GM12878 (cell line): ENCODE data around the gene PLEKHS1. TPM values are rescaled to one million over a fixed set of nuclear protein-coding genes. Genes with fewer than 3 reads are reported as not detected.

Experiments
- ATAC-seq: fragments of 200-7000 bp; cut with Tn5 transposase; 3 replicates; pipeline ENCODE4 v1.9.1; 2020; ENCODE audit warnings: mild to moderate bottlenecking, moderate library complexity
- BruUV-seq: library from RNA; stranded (reverse); fragments of 400-500 nt; replicated peaks from 2 replicates; lab custom pipeline; 2021; lab: Mats Ljungman, UMichigan
- CTCF ChIA-PET: fragments of 300-600 bp; sonication (Branson Sonifier 250); formaldehyde crosslinking; extraction: SDS; loops from one replicate; lab custom pipeline; 2021; ENCODE audit warnings: inconsistent platforms; lab: Yijun Ruan, JAX
- POLR2A ChIA-PET: fragments of 350-600 bp; formaldehyde crosslinking; extraction: SDS; loops from one replicate; lab custom pipeline; 2021; ENCODE audit warnings: inconsistent platforms; lab: Charles Lee
- RAD21 ChIA-PET: fragments of 300-600 bp; sonication (Branson Sonifier 250); formaldehyde crosslinking; loops from one replicate; lab custom pipeline; 2023; ENCODE audit warnings: antibody characterized with exemption; ENCODE audit not compliant: unreplicated experiment; lab: Charles Lee
- SMC1A ChIA-PET: fragments of 300-600 bp; sonication (Branson Sonifier 250); formaldehyde crosslinking; loops from one replicate; lab custom pipeline; 2023; ENCODE audit not compliant: unreplicated experiment, uncharacterized antibody; lab: Charles Lee
- DNase-seq: peaks from one replicate; pipeline ENCODE4 v3.0.0-alpha.2; 2011; ENCODE audit warnings: low read depth, low spot score
- FAIRE-seq: peaks from 3 replicates; lab custom pipeline; 2011; peaks lifted over from hg19 to GRCh38; lab: Jason Lieb, UNC
- H2AFZ ChIP-seq: 2 replicates; pipeline ENCODE4 v1.6.0; 2011; ENCODE audit warnings: low read depth, low read length, control low read depth; ENCODE audit not compliant: control insufficient read depth
- H3K27ac ChIP-seq: 2 replicates; pipeline ENCODE4 v1.5.1; 2011; ENCODE audit warnings: control low read depth; ENCODE audit not compliant: control insufficient read depth, insufficient read depth
- H3K27me3 ChIP-seq, 2 experiments: replicated peaks in 1 of 2; 2 replicates each; pipeline versions ENCODE4 v1.6.0 to v1.6.1; 2011; ENCODE audit warnings: low read length in 1 of 2; ENCODE audit not compliant: control insufficient read depth in 2 of 2, insufficient read depth in 2 of 2
- H3K36me3 ChIP-seq, 2 experiments: 2 replicates each; pipeline ENCODE4 v1.5.1; 2011; ENCODE audit warnings: low read length in 1 of 2; ENCODE audit not compliant: control insufficient read depth in 2 of 2, insufficient read depth in 2 of 2
- H3K4me1 ChIP-seq: 2 replicates; pipeline ENCODE4 v1.6.1; 2011; ENCODE audit warnings: mild to moderate bottlenecking, low read length, moderate library complexity, mixed read lengths; ENCODE audit not compliant: control insufficient read depth, insufficient read depth
- H3K4me2 ChIP-seq: 2 replicates; pipeline ENCODE4 v1.6.0; 2011; ENCODE audit warnings: control low read depth; ENCODE audit not compliant: control insufficient read depth, insufficient read depth
- H3K4me3 ChIP-seq: fragments of 200-600 bp; sonication (generic); 2 replicates; pipeline ENCODE4 v1.5.1; 2016
- H3K79me2 ChIP-seq: 2 replicates; pipeline ENCODE4 v1.6.0; 2011; ENCODE audit warnings: low read length; ENCODE audit not compliant: control insufficient read depth, insufficient read depth
- H3K9ac ChIP-seq: 2 replicates; pipeline ENCODE4 v1.8.0; 2011; ENCODE audit warnings: low read length, control low read depth, mixed read lengths; ENCODE audit not compliant: control insufficient read depth, insufficient read depth
- H3K9me3 ChIP-seq: replicated peaks from 3 replicates; pipeline ENCODE4 v1.5.1; 2011; ENCODE audit warnings: mild to moderate bottlenecking, low read length; ENCODE audit not compliant: control insufficient read depth, insufficient read depth
- H4K20me1 ChIP-seq: 2 replicates; pipeline ENCODE4 v1.6.0; 2011; ENCODE audit not compliant: control insufficient read depth, insufficient read depth
- BCL11A ChIP-seq: IDR thresholded peaks from 2 replicates; pipeline ENCODE4 v1.6.1; 2011; ENCODE audit warnings: low read depth, low read length
- BRCA1 ChIP-seq: IDR thresholded peaks from 2 replicates; pipeline ENCODE4 v1.6.1; 2011; ENCODE audit warnings: low read depth, low read length, improper control_type of control experiment
- CHD4 ChIP-seq: fragments of 200-600 bp; sonication (generic); IDR thresholded peaks from 2 replicates; pipeline ENCODE4 v1.6.1; 2016; ENCODE audit warnings: mild to moderate bottlenecking
- GABPA ChIP-seq: IDR thresholded peaks from 2 replicates; pipeline ENCODE4 v1.6.1; 2014; ENCODE audit warnings: antibody characterized with exemption, low read depth, mild to moderate bottlenecking, inconsistent platforms
- GATAD2B ChIP-seq: fragments of 450-650 bp; conservative IDR thresholded peaks from 2 replicates; pipeline ENCODE4 v1.6.1; 2017; ENCODE audit warnings: low read depth, mild to moderate bottlenecking, moderate library complexity
- HCFC1 ChIP-seq: fragments of 150-350 bp; IDR thresholded peaks from 2 replicates; pipeline ENCODE4 v1.6.1; 2014; ENCODE audit warnings: low read length
- IKZF1 ChIP-seq: fragments of 450-650 bp; conservative IDR thresholded peaks from 2 replicates; pipeline ENCODE4 v1.6.1; 2017; ENCODE audit warnings: antibody characterized with exemption, mild to moderate bottlenecking
- NFYB ChIP-seq: IDR thresholded peaks from 2 replicates; pipeline ENCODE4 v1.6.1; 2011; ENCODE audit warnings: low read depth, mild to moderate bottlenecking, low read length, improper control_type of control experiment, moderate library complexity; ENCODE audit not compliant: insufficient read depth
- NR2F1 ChIP-seq: fragments of 450-650 bp; conservative IDR thresholded peaks from 2 replicates; pipeline ENCODE4 v1.6.1; 2017; ENCODE audit warnings: mild to moderate bottlenecking
- SRF ChIP-seq, 2 experiments: IDR thresholded peaks; 2 replicates each; pipeline ENCODE4 v1.6.1; 2011; ENCODE audit warnings: low read depth in 2 of 2, low read length in 2 of 2, mild to moderate bottlenecking in 1 of 2, moderate library complexity in 1 of 2
- STAT3 ChIP-seq: IDR thresholded peaks from 2 replicates; pipeline ENCODE4 v1.6.1; 2011; ENCODE audit warnings: low read depth, low read length, improper control_type of control experiment
- TAF1 ChIP-seq: IDR thresholded peaks from 2 replicates; pipeline ENCODE4 v1.6.1; 2011; ENCODE audit warnings: mild to moderate bottlenecking, low read depth, low read length, borderline replicate concordance
- TBL1XR1 ChIP-seq: IDR thresholded peaks from 2 replicates; pipeline ENCODE4 v1.6.1; 2012; ENCODE audit warnings: low read depth, low read length, improper control_type of control experiment
- TCF7 ChIP-seq: IDR thresholded peaks from 2 replicates; pipeline ENCODE4 v1.6.1; 2014; ENCODE audit warnings: antibody characterized with exemption, borderline replicate concordance
- WGBS: methylation state at CpG from one replicate; pipeline ENCODE4 v1.1.6; 2016; ENCODE audit warnings: low lambda C conversion rate; ENCODE audit not compliant: insufficient replicate concordance, insufficient coverage; ENCODE audit errors: missing lambda C conversion rate; 5-methylcytosine and 5-hydroxymethylcytosine counted together
- in situ Hi-C: fragments of 300-500 bp; cut with MboI; formaldehyde crosslinking; loops from 9 replicates; pipeline ENCODE4 v1.14.3; 2018; ENCODE audit warnings: mixed read lengths
- intact Hi-C: fragments of 100-400 bp; cut with micrococcal nuclease; formaldehyde crosslinking; loops from one replicate; pipeline ENCODE4 v1.14.2; 2022; ENCODE audit not compliant: unreplicated experiment
- polyA plus RNA-seq, 11 experiments: library from polyadenylated mRNA; depleted of rRNA in 4 of 11; unstranded in 6 of 11; stranded (reverse) in 5 of 11; fragments of >200 nt; fragmentation: Nextera tagmentation in 4 of 11; fragmentation: Illumina TruSeq in 1 of 11; extraction: Ambion mirVana in 4 of 11; extraction: Trizol in 1 of 11; gene quantifications; 1 replicate in 1 of 11; 2 replicates in 10 of 11; pipeline versions ENCODE4 v1.2.1 to v1.2.3, GENCODE V29; 2011 to 2016; ENCODE audit warnings: inconsistent platforms in 2 of 11, missing spikeins in 2 of 11, low read depth in 1 of 11
- total RNA-seq, 4 experiments: library from RNA; depleted of rRNA in 3 of 4; stranded (reverse); fragments of >200 nt in 3 of 4; fragmentation: Illumina TruSeq in 1 of 4; extraction: Trizol in 1 of 4; gene quantifications; 2 replicates each; pipeline versions ENCODE4 v1.2.1 to v1.2.3, GENCODE V29; 2013 to 2021
- TF ChIP-seq, protein P1 (sequence below): fragments of 450-650 bp; IDR thresholded peaks from 2 replicates; pipeline ENCODE4 v1.6.1; 2017; ENCODE audit warnings: mild to moderate bottlenecking, low read depth, inconsistent platforms; ENCODE audit not compliant: poor library complexity, severe bottlenecking

Gene PLEKHS1
- total and polyA plus RNA-seq, 10 of the 15 experiments (the other 5 are each of a cell fraction or from before 2014, with no cell fraction given) = 0.04 to 0.17 TPM; not detected in 8

- H3K79me2 ChIP-seq = no peaks in the 10 kb centered on the region
- FAIRE-seq = no peak
- no peak overlapping the region for H3K4me3 ChIP-seq
- H3K4me2 ChIP-seq = no peak overlapping the region
- intact Hi-C loops = loop anchor here (5.0 to 10.0 kb wide), 3 partner anchors 73 to 195 kb away; no protein-coding TSS in a partner anchor
- H4K20me1 ChIP-seq = 0 out of 2 replicates have a peak, but pooled peaks cover 4% of the 10 kb centered on the region
- 92% methylated on average over 8 of the region's 8 CpGs for WGBS
- BruUV-seq = no TSS peak
- ChIA-PET CTCF (interaction anchor here (3.2 kb wide), 1 partner anchor 30 kb away, joined by 9 read pairs; the partner anchor contains the start of gene CASP7), RAD21 (no interaction called here), POLR2A (no interaction called here), SMC1A (interaction anchor here (1.4 kb wide), 1 partner anchor 392 kb away, joined by 5 read pairs; no protein-coding TSS in a partner anchor)
- H3K9ac ChIP-seq = no peak overlapping the region
- no peak overlapping the region for H2AFZ ChIP-seq
- no peaks in the 10 kb centered on the region for H3K27me3 ChIP-seq
- in situ Hi-C loops = loop anchor here (5.0 kb wide), 1 partner anchor 393 kb away; no protein-coding TSS in a partner anchor
- no peak for ATAC-seq
- no peak for DNase-seq
- H3K4me1 ChIP-seq = peaks cover 6% of the 10 kb centered on the region; the same call in 1 of the 2 replicates
- TF ChIP-seq GABPA = no peak
- TF ChIP-seq NFYB = no peak
- TF ChIP-seq TAF1 = no peak
- no peak for TF ChIP-seq BCL11A
- H3K27ac ChIP-seq = no peak overlapping the region
- no peaks in the 10 kb centered on the region for H3K9me3 ChIP-seq
- H3K36me3 ChIP-seq = peaks cover 4 to 5% of the 10 kb centered on the region in 2 experiments; a peak in 3 of 4 replicates
Measured at GRCh38 chr10:113709221-113709838, 42.2 kb upstream of the PLEKHS1 start.

DNA sequence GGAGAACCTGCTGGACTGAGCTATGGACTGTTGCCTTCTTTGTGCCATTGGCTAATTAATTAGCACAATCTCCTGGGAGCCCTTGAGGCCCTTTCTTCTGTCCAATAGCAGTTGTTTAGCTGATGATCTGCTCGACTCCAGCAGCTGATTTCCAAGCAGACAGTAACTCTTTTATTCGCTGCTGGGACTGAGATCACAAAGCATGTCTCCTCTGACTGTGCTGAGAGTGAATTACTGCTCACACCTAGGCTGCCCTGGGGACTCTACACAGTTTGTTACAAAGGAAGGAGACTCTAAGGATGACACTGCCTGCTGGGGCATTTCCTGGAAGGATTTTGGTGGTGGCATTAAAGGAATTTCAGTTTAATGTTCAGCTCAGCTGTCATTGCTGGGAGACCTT, 40.3 kb upstream of the PLEKHS1 start:
- DNase-seq (no peak), ATAC-seq (no peak), FAIRE-seq (no peak)
- Histone ChIP-seq H3K27ac (no peak overlapping the region), H4K20me1 (no peaks in the 10 kb centered on the region), H3K9ac (no peak overlapping the region), H3K4me2 (no peak overlapping the region), H3K4me3 (no peak overlapping the region), H2AFZ (no peak overlapping the region), H3K27me3 (no peaks in the 10 kb centered on the region), H3K9me3 (no peaks in the 10 kb centered on the region), H3K4me1 (peaks cover 10% of the 10 kb centered on the region), H3K79me2 (no peaks in the 10 kb centered on the region), H3K36me3 (peaks cover 5 to 8% of the 10 kb centered on the region in 2 experiments; a peak in 3 of 4 replicates)
- BruUV-seq = no TSS peak
- in situ Hi-C loops = no loop called here
- SMC1A ChIA-PET = interaction anchor here (0.6 to 1.0 kb wide), 2 partner anchors 9 to 692 kb away, joined by 3 read pairs; no protein-coding TSS in a partner anchor
- RAD21 ChIA-PET = interaction anchor here (1.3 kb wide), 1 partner anchor 88 kb away, joined by 3 read pairs; no protein-coding TSS in a partner anchor
- WGBS = 75% methylated on average over 2 of the region's 2 CpGs
- intact Hi-C loops = no loop called here
- no peak for TF ChIP-seq GATAD2B
- no peak for TF ChIP-seq SRF (IDR thresholded peaks at IDR 0.05; ENCODE audit: low read depth in 2 of 2, low read length in 2 of 2)
- no peak for TF ChIP-seq TBL1XR1
- TF ChIP-seq TCF7 = no peak
- TF ChIP-seq STAT3 = no peak
- TF ChIP-seq NR2F1 = no peak
- TF ChIP-seq BRCA1 = no peak
- TF ChIP-seq HCFC1 = no peak
- TF ChIP-seq CHD4 = no peak
- TF ChIP-seq IKZF1 = no peak
- TF ChIP-seq, protein P1, sequence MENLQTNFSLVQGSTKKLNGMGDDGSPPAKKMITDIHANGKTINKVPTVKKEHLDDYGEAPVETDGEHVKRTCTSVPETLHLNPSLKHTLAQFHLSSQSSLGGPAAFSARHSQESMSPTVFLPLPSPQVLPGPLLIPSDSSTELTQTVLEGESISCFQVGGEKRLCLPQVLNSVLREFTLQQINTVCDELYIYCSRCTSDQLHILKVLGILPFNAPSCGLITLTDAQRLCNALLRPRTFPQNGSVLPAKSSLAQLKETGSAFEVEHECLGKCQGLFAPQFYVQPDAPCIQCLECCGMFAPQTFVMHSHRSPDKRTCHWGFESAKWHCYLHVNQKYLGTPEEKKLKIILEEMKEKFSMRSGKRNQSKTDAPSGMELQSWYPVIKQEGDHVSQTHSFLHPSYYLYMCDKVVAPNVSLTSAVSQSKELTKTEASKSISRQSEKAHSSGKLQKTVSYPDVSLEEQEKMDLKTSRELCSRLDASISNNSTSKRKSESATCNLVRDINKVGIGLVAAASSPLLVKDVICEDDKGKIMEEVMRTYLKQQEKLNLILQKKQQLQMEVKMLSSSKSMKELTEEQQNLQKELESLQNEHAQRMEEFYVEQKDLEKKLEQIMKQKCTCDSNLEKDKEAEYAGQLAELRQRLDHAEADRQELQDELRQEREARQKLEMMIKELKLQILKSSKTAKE = no peak
- CTCF ChIA-PET = no interaction called here
- POLR2A ChIA-PET = interaction anchor here (0.6 to 1.2 kb wide), 2 partner anchors 16 to 1121 kb away, joined by 3 to 5 read pairs; no protein-coding TSS in a partner anchor
